PFSK-1 (cell line): ENCODE measurements around the gene TEX10.

ENCODE experiments used
- FOXP2 ChIP-seq: optimal IDR thresholded peaks from 2 replicates; pipeline ENCODE3; 2011; ENCODE audit warnings: borderline replicate concordance, control low read depth, inconsistent platforms; ENCODE audit not compliant: insufficient read depth; ENCODE audit errors: extremely low read length, extremely low read depth
- POLR2AphosphoS5 ChIP-seq: IDR thresholded peaks from 2 replicates; pipeline ENCODE4 v1.6.1; 2012; ENCODE audit warnings: low read depth, mild to moderate bottlenecking, control low read depth, low read length, moderate library complexity
- SIN3A ChIP-seq: IDR thresholded peaks from 2 replicates; pipeline ENCODE4 v1.6.1; 2012; ENCODE audit warnings: mild to moderate bottlenecking, low read length, moderate library complexity, borderline replicate concordance; ENCODE audit not compliant: insufficient read depth
- TAF1 ChIP-seq: IDR thresholded peaks from 2 replicates; pipeline ENCODE4 v1.6.1; 2012; ENCODE audit warnings: low read length, control low read depth, borderline replicate concordance; ENCODE audit not compliant: insufficient read depth
- TF ChIP-seq, protein P1 (sequence below), 2 experiments: IDR thresholded peaks; 2 replicates each; pipeline versions ENCODE4 v1.6.1 to v1.8.0; 2011 to 2012; ENCODE audit warnings: low read depth in 2 of 2, low read length in 2 of 2, control low read depth in 1 of 2, inconsistent platforms in 1 of 2, mild to moderate bottlenecking in 1 of 2, moderate library complexity in 1 of 2; ENCODE audit not compliant: insufficient read depth in 1 of 2

GRCh38 chr9:100394032-100394695, 41.4 kb upstream of the TEX10 start:
- TF ChIP-seq, protein P1, sequence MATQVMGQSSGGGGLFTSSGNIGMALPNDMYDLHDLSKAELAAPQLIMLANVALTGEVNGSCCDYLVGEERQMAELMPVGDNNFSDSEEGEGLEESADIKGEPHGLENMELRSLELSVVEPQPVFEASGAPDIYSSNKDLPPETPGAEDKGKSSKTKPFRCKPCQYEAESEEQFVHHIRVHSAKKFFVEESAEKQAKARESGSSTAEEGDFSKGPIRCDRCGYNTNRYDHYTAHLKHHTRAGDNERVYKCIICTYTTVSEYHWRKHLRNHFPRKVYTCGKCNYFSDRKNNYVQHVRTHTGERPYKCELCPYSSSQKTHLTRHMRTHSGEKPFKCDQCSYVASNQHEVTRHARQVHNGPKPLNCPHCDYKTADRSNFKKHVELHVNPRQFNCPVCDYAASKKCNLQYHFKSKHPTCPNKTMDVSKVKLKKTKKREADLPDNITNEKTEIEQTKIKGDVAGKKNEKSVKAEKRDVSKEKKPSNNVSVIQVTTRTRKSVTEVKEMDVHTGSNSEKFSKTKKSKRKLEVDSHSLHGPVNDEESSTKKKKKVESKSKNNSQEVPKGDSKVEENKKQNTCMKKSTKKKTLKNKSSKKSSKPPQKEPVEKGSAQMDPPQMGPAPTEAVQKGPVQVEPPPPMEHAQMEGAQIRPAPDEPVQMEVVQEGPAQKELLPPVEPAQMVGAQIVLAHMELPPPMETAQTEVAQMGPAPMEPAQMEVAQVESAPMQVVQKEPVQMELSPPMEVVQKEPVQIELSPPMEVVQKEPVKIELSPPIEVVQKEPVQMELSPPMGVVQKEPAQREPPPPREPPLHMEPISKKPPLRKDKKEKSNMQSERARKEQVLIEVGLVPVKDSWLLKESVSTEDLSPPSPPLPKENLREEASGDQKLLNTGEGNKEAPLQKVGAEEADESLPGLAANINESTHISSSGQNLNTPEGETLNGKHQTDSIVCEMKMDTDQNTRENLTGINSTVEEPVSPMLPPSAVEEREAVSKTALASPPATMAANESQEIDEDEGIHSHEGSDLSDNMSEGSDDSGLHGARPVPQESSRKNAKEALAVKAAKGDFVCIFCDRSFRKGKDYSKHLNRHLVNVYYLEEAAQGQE (IDR thresholded peaks at IDR 0.05; ENCODE audit: insufficient read depth in 1 of 2, low read depth in 2 of 2, low read length in 2 of 2), result no peak
- TF ChIP-seq POLR2AphosphoS5, result no peak
- no peak for TF ChIP-seq TAF1
- no peak for TF ChIP-seq SIN3A
- TF ChIP-seq FOXP2, result no peak
